Sigmoid colon (tissue), 7 donors: ENCODE measurements around the gene MIER1. TPM values are rescaled to one million over a fixed set of nuclear protein-coding genes. Genes with fewer than 3 reads are reported as not detected.

Experiments
- DNase-seq: peaks from one replicate; pipeline ENCODE4 v3.0.0-alpha.2; 2019
- H3K27ac ChIP-seq, 4 donors: fragments of 200-600 bp; sonication (generic); one replicate each; pipeline ENCODE4 v1.5.1; 2016 to 2019; ENCODE audit warnings: mild to moderate bottlenecking in 1 of 4
- H3K27me3 ChIP-seq, 3 donors: fragments of 200-600 bp; sonication (generic); one replicate each; pipeline ENCODE4 v1.5.1; 2019; ENCODE audit warnings: mild to moderate bottlenecking in 1 of 3
- H3K36me3 ChIP-seq, 4 donors: fragments of 200-600 bp; sonication (generic); one replicate each; pipeline ENCODE4 v1.5.1; 2016 to 2019
- H3K4me1 ChIP-seq, 4 donors: fragments of 200-600 bp; sonication (generic); one replicate each; pipeline ENCODE4 v1.5.1; 2017 to 2019
- H3K4me3 ChIP-seq, 4 donors: fragments of 200-600 bp; sonication (generic); one replicate each; pipeline ENCODE4 v1.5.1; 2017 to 2019; ENCODE audit warnings: mild to moderate bottlenecking in 2 of 4, moderate library complexity in 1 of 4
- H3K9me3 ChIP-seq, 4 donors: fragments of 200-600 bp in 3 of 4; sonication (generic) in 3 of 4; one replicate each; pipeline versions ENCODE4 v1.5.1 to v1.6.1; 2013 to 2019
- EP300 ChIP-seq, 4 donors: sonication (generic); formaldehyde crosslinking; IDR thresholded peaks; one replicate each; pipeline ENCODE4 v1.6.1; 2017; ENCODE audit warnings: antibody characterized with exemption in 4 of 4
- POLR2A ChIP-seq, 2 donors: fragments of 450-650 bp; IDR thresholded peaks; one replicate each; pipeline ENCODE4 v1.6.1; 2016; ENCODE audit warnings: antibody characterized with exemption in 2 of 2, mild to moderate bottlenecking in 2 of 2, moderate library complexity in 2 of 2
- POLR2AphosphoS5 ChIP-seq, 4 donors: sonication (generic); formaldehyde crosslinking; IDR thresholded peaks; one replicate each; pipeline ENCODE4 v1.6.1; 2017; ENCODE audit warnings: antibody characterized with exemption in 4 of 4
- WGBS, 2 donors: extraction: QIAGEN DNeasy Blood & Tissue Kit; methylation state at CpG; one replicate each; pipeline ENCODE4 v1.1.7; 2013; 5-methylcytosine and 5-hydroxymethylcytosine counted together
- intact Hi-C: fragments of 100-400 bp; cut with DNase I; formaldehyde crosslinking; loops from one replicate; pipeline ENCODE4 v1.15.1; 2023
- polyA plus RNA-seq, 3 donors: library from polyadenylated mRNA; stranded (reverse); fragments of 200-250 nt; gene quantifications; one replicate each; pipeline ENCODE4 v1.2.3, GENCODE V29; 2013
- total RNA-seq, 4 donors: library from RNA; depleted of rRNA; stranded (reverse); fragments of >200 nt; gene quantifications; one replicate each; pipeline ENCODE4 v1.1.0, GENCODE V29; 2016
- TF ChIP-seq, protein P1 (sequence below), 4 experiments: fragments of 450-650 bp in 3 of 4; fragments of 200-600 bp in 1 of 4; IDR thresholded peaks; one replicate each; pipeline ENCODE4 v1.5.1; 2016 to 2019; ENCODE audit warnings: antibody characterized with exemption in 4 of 4, mild to moderate bottlenecking in 3 of 4, moderate library complexity in 2 of 4
- donor health status: healthy with polysubstance abuse.
- donor health status: Bipolar disorder and iron deficiency.
- donor health status: healthy.

MIER1 gene
- total and polyA plus RNA-seq, 7 donors, result 21.1 to 65.6 (median 53.2) TPM

DNA sequence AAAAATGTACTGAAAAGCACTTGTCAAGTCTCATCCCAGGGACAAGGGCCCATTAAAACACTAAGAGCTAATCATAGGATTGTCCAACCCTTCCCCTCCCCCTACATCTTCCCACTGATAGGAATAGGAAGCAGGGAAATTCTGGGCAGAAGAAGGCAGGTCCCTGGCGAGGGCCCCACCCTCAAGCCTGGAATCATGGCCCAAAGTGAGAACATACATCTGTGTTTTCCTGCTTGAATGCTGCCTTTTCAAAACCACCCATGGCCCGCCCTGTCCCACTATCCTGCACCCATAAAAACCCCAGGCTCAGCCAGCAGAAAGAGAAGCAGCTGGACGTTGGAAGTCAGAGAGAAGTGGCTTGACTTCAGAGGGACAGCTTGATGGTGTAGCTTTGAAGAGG is 5.0 kb upstream of the MIER1 start:
- H3K4me1 ChIP-seq, result peaks cover 0 to 17% (median 15%) of the 10 kb centered on the region in 4 donors
- intact Hi-C loops, result loop anchor here (10.0 kb wide), 3 partner anchors 665 to 1305 kb away; partner anchors contain the start of gene GADD45A
- TF ChIP-seq POLR2AphosphoS5 (IDR thresholded peaks at IDR 0.05), result no peak
- TF ChIP-seq, protein P1, sequence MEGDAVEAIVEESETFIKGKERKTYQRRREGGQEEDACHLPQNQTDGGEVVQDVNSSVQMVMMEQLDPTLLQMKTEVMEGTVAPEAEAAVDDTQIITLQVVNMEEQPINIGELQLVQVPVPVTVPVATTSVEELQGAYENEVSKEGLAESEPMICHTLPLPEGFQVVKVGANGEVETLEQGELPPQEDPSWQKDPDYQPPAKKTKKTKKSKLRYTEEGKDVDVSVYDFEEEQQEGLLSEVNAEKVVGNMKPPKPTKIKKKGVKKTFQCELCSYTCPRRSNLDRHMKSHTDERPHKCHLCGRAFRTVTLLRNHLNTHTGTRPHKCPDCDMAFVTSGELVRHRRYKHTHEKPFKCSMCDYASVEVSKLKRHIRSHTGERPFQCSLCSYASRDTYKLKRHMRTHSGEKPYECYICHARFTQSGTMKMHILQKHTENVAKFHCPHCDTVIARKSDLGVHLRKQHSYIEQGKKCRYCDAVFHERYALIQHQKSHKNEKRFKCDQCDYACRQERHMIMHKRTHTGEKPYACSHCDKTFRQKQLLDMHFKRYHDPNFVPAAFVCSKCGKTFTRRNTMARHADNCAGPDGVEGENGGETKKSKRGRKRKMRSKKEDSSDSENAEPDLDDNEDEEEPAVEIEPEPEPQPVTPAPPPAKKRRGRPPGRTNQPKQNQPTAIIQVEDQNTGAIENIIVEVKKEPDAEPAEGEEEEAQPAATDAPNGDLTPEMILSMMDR (IDR thresholded peaks at IDR 0.05), result no peak
- no peak for TF ChIP-seq EP300 (IDR thresholded peaks at IDR 0.05)
- TF ChIP-seq POLR2A (IDR thresholded peaks at IDR 0.05), result no peak
- H3K36me3 ChIP-seq, result no peaks in the 10 kb centered on the region
- H3K27me3 ChIP-seq, result no peaks in the 10 kb centered on the region
- H3K27ac ChIP-seq, result no peak overlapping the region
- no peaks in the 10 kb centered on the region for H3K9me3 ChIP-seq
- no peak for DNase-seq
- no peak overlapping the region for H3K4me3 ChIP-seq
- WGBS, 2 donors, result 30 to 83% methylated on average over 3 of the region's 3 CpGs

DNA sequence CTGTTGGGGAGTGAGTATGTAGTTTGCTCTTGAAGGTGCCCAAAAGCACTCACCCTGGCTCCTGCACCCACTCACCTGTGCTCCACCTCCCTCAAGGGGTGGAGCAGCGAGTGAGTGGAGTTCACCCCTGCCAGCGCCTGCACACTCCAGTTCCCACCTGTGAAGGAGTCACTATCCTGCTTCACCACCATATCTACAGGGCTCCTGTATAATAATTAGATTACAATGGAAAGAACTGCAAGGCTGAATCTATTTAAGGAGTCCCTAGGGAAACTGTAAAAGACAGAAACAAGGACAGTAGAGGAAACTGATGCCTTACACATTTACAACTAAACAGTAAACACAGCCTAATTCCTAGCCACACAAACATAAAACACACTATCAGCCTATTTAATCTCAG is 4.2 kb upstream of the MIER1 start:
- TF ChIP-seq POLR2A (IDR thresholded peaks at IDR 0.05) (no peak), EP300 (IDR thresholded peaks at IDR 0.05) (no peak), POLR2AphosphoS5 (IDR thresholded peaks at IDR 0.05) (no peak)
- TF ChIP-seq, protein P1 (IDR thresholded peaks at IDR 0.05), result no peak
- WGBS, 2 donors, result 74 to 95% methylated on average over 2 of the region's 2 CpGs
- intact Hi-C loops, result loop anchor here (10.0 kb wide), 3 partner anchors 666 to 1304 kb away; partner anchors contain the start of gene GADD45A
- Histone ChIP-seq H3K27ac (no peak overlapping the region), H3K4me1 (peaks cover 0 to 17% (median 15%) of the 10 kb centered on the region in 4 donors), H3K27me3 (no peaks in the 10 kb centered on the region), H3K36me3 (no peaks in the 10 kb centered on the region), H3K4me3 (no peak overlapping the region), H3K9me3 (no peaks in the 10 kb centered on the region)
- DNase-seq, result no peak

DNA sequence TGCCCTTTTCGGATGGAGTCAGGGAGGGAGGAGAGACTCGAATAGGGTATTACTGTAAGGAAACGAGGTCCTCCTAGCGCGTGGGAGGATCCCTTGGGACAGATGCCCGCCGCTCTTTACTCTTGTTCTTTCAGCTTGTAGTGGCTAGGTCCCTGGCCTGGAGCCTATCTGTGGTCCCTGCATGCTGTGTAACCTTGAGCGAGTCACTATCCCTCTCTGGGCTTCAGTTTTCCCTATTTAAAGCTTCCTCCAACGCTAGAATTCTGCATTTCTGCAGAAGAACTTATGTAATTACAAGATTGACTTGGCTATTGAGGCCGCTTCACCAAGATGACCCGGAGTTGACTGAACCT is 744 bp downstream of the MIER1 start:
- H3K4me1 ChIP-seq, result peaks cover 0 to 38% (median 32%) of the 10 kb centered on the region in 4 donors
- 2 to 7% methylated on average over 11 of the region's 11 CpGs for WGBS, 2 donors
- peaks cover 0 to 3% (median 0%) of the 10 kb centered on the region in 4 donors for H3K36me3 ChIP-seq
- intact Hi-C loops, result loop anchor here (2.0 to 10.0 kb wide), 5 partner anchors 127 to 1858 kb away; partner anchors contain the start of gene GADD45A
- H3K27ac ChIP-seq, result peak overlapping the region; percentile 89 to 95 (median 92)
- no peak for DNase-seq
- peak in 1 of 2 donors; percentile 4 for TF ChIP-seq POLR2A (IDR thresholded peaks at IDR 0.05)
- TF ChIP-seq, protein P1 (IDR thresholded peaks at IDR 0.05), result no peak
- no peaks in the 10 kb centered on the region for H3K27me3 ChIP-seq
- H3K4me3 ChIP-seq, result peak overlapping the region; percentile 59 to 91 (median 74)
- H3K9me3 ChIP-seq, result no peaks in the 10 kb centered on the region

DNA sequence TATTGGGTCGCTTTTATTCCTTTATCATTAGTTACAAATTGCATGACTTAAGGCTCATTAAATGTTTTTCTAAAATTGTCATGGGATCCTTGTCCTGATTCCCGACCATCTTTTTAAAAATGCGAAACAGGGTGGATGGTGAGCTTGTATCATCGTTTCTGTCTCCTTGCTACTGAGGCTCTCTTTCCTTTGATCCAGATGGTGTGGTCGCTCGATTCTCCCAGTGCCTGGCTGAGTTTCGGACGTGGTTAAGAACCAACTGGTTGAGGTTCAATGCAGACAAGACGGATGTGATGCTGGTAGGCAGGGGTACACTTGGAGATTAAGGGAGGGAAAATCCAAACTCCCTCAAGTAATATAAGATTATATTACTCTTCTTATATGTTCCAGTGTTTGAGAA is 1.2 kb downstream of the MIER1 start:
- intact Hi-C loops, result loop anchor here (2.0 to 10.0 kb wide), 5 partner anchors 127 to 1859 kb away; partner anchors contain the start of gene GADD45A
- peaks cover 0 to 3% (median 0%) of the 10 kb centered on the region in 4 donors for H3K36me3 ChIP-seq
- H3K4me3 ChIP-seq, result peak overlapping the region; percentile 59 to 91 (median 74)
- H3K27me3 ChIP-seq, result no peaks in the 10 kb centered on the region
- H3K9me3 ChIP-seq, result no peaks in the 10 kb centered on the region
- DNase-seq, result no peak
- no peak for TF ChIP-seq EP300 (IDR thresholded peaks at IDR 0.05)
- TF ChIP-seq POLR2A (IDR thresholded peaks at IDR 0.05), result no peak
- TF ChIP-seq POLR2AphosphoS5 (IDR thresholded peaks at IDR 0.05), result no peak
- H3K4me1 ChIP-seq, result peaks cover 0 to 38% (median 32%) of the 10 kb centered on the region in 4 donors
- 20 to 50% methylated on average over 9 of the region's 9 CpGs for WGBS, 2 donors
- H3K27ac ChIP-seq, result peak overlapping the region; percentile 89 to 95 (median 92)

DNA sequence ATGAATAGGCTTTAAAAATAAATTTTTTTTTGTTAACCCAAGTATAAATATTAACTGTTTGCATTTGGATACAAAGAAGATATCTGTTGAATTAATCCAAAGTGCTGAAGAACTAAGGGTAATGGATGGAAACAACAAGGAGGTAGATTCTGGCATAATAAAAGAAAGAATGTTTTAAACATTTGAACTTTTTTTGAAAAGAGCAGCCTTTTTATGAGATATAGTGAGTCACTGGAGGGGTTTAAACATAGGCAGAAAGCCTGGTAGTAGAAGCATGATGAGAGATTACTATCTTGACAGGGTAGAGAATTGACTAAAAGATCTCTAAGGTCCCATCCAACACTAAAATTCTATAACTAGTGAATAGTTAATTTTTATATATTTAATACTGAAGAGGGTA is 2.7 kb downstream of the MIER1 start:
- peaks cover 0 to 3% (median 0%) of the 10 kb centered on the region in 4 donors for H3K36me3 ChIP-seq
- H3K9me3 ChIP-seq, result no peaks in the 10 kb centered on the region
- TF ChIP-seq EP300 (IDR thresholded peaks at IDR 0.05) (no peak), POLR2A (IDR thresholded peaks at IDR 0.05) (no peak)
- H3K4me1 ChIP-seq, result peaks cover 0 to 54% (median 48%) of the 10 kb centered on the region in 4 donors
- peak overlapping the region in 1 of 4 donors; percentile 95 for H3K27ac ChIP-seq
- no peaks in the 10 kb centered on the region for H3K27me3 ChIP-seq
- H3K4me3 ChIP-seq, result no peak overlapping the region
- intact Hi-C loops, result loop anchor here (5.0 to 10.0 kb wide), 4 partner anchors 673 to 1860 kb away; partner anchors contain the start of gene GADD45A
- no peak for DNase-seq
